KOPT-K1 (cell line): Measurements from ENCODE around the gene C1orf174.
"Not testable (repeated sequence)": the region's sequence is repeated elsewhere in the genome, so short reads cannot be mapped to it uniquely, and the experiment has no call there.

Experiments used
- H3K27ac ChIP-seq: fragments of 200-600 bp; sonication (generic); 2 replicates; pipeline ENCODE4 v1.5.1; 2016; ENCODE audit warnings: antibody characterized with exemption, mild to moderate bottlenecking, low read depth, low read length; ENCODE audit not compliant: poor library complexity, severe bottlenecking
- H3K36me3 ChIP-seq: fragments of 200-600 bp; sonication (generic); 2 replicates; pipeline ENCODE4 v1.5.1; 2017; ENCODE audit warnings: antibody characterized with exemption, mild to moderate bottlenecking, low read length, moderate library complexity; ENCODE audit not compliant: insufficient read depth
- H3K9me3 ChIP-seq: fragments of 200-600 bp; sonication (generic); 2 replicates; pipeline ENCODE4 v1.5.1; 2017; ENCODE audit warnings: antibody characterized with exemption, low read length, mild to moderate bottlenecking; ENCODE audit not compliant: insufficient read depth, poor library complexity, severe bottlenecking

The C1orf174 gene

DNA sequence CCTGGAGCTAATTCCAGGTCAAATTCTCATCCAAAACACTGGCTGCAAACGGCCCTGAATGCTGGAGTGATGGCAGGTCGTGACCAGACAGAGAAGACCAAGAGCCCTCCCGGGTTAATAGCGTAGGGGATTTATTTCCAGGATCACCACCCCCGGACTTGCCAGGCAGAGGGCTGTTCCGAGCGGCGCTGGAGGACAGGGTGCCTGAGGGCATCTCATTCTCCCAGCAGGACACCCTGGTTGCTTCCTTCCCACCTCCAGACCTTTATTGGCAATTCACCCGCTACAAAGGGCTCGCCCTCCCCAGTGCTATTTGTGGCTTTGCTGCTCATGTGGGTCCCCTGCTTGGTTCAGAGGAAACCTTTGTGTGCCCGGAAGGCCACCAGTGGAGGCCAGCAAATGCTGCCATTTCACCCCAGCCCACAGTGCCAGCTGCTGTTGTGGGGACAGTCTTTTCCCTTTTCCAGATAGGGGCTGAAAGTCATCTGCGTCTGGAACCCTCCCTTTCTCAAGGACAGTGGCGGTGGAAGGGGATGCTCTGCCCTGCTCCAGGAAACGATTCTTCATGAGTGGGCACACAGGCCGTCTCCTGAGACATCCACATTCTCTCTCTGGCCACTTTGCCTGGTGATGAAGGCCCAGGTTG, 19.0 kb upstream of the C1orf174 start:
- H3K9me3 ChIP-seq, result peaks cover 13% of the 10 kb centered on the region

DNA sequence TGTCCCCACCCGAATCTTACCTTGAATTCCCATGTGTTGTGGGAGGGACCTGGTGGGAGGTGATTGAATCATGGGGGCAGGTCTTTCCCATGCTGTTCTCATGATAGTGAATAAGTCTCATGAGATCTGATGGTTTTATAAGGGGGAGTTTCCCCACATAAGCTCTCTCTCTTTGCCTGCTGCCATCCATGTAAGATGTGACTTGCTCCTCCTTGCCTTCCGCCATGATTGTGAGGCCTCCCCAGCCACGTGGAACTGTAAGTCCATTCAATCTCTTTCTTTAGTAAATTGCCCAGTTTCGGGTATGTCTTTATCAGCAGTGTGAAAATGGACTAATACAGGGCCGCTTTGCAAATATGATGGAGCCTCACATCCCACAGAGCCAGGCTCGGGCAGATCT, 18.3 kb upstream of the C1orf174 start:
- H3K27ac ChIP-seq, result not testable (repeated sequence)
- H3K9me3 ChIP-seq, result peaks cover 13% of the 10 kb centered on the region

More for the DNA sequence above, 19.0 kb upstream of the C1orf174 start:
- Histone ChIP-seq H3K27ac (no peak overlapping the region), H3K36me3 (no peaks in the 10 kb centered on the region)

DNA sequence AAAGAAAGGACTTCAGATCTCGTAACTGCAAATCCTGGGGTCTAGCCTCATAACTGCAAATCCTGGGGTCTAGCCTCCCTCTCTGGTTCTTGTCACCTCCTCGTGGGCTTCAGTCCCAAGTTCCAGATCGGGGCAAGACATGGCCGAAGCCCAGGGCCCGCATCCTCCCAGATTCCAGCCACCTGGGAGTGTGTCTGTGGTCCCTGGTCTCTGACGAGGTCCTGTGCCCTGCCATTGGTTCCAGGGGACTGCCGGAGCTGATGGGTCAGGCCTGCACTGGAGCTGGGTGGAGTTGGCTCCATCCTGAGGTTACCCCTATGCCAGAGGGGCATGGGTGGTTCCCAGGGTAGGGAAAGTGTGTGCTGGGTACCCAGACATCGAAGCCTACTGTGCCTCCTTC, 17.7 kb upstream of the C1orf174 start:
- H3K27ac ChIP-seq, result no peak overlapping the region
- H3K9me3 ChIP-seq, result peaks cover 13% of the 10 kb centered on the region
- no peaks in the 10 kb centered on the region for H3K36me3 ChIP-seq

More for the DNA sequence above, 18.3 kb upstream of the C1orf174 start:
- not testable (repeated sequence) for H3K36me3 ChIP-seq

DNA sequence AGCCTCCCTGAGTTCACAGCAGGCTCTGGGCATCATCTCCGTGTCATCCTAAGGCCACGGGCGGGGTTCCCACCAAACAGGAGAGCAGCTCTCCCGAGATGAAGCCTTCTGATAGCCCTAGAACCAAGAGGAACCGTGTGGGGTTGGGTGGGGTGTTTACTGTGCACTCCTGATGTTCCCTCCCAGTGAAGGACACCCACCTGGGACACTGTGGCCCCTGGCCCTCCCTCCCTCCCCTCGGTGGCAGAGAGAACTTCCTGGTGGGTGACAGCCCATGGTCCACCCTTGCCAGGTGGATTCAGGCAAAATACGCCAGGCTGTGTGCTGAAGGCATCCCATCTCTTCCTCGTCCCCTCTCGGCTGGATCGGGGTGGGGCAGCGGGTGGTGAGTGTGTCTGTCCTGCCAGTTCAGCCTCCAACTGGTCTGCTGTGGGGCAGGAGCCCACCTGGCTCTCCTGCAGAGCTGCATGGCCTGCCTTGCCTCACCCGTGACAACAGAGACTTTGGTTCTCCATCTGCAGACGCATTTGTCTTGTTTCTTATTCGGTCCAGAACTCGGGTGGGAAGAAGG, 15.6 kb upstream of the C1orf174 start:
- Histone ChIP-seq H3K9me3 (peaks cover 13% of the 10 kb centered on the region), H3K27ac (no peak overlapping the region), H3K36me3 (no peaks in the 10 kb centered on the region)

DNA sequence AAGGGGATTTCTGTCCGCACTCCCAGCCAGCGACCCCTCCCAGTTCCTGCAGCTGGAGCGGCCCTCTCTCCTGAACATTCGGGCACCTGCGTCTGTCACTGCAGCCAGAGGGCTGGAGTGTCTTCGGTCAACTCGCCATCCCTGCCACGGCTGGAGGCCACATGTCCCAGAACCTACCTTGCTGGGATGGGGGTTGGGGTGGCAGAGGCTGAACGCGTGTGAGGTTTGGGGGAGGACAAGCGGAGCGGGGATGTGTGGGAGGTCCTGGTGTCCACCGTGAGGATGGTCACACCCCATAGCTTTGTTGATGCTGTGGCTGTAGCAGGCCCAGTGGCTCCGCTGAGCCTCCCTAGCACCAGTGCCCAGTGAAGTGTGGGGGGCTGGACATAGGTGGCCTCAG, 14.8 kb upstream of the C1orf174 start:
- Histone ChIP-seq H3K36me3 (no peaks in the 10 kb centered on the region), H3K9me3 (peaks cover 13% of the 10 kb centered on the region)

DNA sequence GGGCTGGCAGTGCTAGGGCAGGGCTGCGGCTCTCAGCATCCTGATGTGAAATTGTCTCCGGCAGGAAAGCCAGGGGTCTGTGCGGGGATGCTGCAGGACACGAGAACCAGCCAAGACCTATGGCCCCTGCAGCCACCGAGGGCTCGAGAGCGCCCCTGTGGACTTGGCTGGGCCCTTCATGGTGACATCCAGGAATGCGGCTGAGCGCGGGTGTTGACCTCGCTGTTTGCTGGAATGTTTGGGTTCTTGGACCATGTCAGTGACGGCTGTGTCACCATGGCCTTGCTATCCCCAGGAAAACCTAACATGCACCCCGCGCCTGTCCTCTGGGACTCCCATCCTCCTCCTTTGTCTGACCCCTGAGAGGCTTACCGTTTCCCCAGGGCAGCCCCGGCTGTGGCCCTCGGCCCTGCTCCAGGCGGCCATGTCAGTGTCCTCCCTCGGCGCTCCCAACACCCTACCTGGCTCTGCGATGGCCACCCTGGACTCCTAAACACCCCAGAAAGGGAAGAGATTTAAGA, 14.3 kb upstream of the C1orf174 start:
- Histone ChIP-seq H3K36me3 (no peaks in the 10 kb centered on the region), H3K9me3 (peaks cover 13% of the 10 kb centered on the region), H3K27ac (no peak overlapping the region)

More for the DNA sequence above, 14.8 kb upstream of the C1orf174 start:
- no peak overlapping the region for H3K27ac ChIP-seq

DNA sequence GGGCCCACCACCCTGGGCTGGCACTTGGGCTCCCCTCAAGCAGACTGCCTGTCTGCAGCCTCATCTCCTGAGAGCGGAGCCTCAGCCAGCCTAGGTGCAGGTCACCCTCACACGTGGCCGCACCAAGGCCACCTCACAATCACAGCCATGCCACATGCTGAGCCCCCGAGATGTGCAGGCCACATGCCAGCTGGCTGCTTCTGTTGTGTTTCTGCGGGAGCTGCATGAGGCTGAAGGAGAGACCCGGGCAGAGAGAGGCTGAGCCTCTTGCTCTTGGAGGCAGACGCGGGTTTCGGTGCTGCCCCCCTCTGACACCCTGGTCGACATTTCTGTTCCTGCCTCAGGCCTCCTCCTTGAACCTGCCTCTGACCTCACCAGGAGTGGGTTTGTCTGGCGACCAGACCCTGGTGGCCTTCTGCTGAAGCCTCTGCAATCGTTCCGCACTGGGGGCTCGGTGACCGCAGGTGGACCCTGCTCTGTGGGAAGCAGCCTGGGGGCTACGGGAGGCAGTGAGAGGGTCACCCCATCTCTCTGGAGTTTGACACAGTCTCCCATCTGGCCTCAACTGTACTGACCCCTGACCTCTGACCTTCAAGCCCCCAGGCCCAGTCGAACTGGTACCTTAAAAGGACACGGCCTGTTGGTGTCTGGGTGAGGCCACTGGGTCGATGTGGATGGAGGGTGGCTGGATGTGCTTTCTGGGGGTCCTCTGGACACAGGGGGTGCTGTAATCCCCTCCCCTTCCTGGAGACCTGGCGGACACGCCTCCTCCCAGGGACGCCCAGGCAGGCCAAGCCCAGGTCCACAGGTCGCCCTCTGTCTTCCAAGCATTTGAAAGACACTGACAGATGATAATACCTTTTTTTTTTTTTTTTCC, 13.0 kb upstream of the C1orf174 start:
- peaks cover 6% of the 10 kb centered on the region for H3K9me3 ChIP-seq
- H3K27ac ChIP-seq, result no peak overlapping the region
- no peaks in the 10 kb centered on the region for H3K36me3 ChIP-seq

DNA sequence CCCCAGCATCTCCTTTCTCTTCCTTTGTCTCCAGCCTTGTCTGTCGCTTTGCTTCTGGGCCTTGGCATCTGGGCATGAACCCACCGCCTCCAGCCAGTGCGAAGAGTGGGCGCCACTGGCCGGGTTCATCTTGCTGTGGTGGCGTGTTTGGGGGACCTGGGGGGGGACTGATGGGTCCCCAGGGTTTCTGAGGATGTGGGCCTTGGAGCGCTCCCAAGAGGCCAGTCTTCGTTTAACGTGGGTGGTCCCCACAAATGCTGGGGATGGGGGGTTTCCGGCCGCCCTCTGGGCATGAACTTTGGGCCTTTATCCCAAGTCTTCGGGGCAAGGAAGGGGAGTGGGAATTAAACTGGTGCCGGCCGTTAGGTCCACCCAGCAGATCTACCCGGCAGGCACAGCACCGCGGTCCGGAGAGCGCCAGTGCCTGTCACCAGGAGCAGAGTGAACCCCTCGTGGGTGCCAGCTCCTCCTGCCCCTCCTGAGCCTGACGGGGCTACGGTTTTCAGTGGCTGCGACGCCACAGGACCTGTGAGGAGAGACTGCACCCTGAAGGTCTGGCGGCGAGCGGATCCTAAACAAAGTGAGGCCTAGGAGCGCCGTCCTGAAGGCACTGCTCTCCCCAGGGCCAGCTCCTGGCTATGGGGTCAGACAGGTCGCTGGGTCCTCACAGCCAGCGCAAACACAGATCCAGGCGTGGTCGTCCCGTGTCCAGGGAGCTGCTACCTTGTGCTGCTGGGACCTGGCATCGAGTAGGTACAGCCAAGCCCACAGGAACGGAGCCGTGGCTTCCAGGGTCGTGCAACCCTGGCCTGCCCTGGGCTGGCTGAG, 12.1 kb upstream of the C1orf174 start:
- Histone ChIP-seq H3K9me3 (no peaks in the 10 kb centered on the region), H3K36me3 (no peaks in the 10 kb centered on the region), H3K27ac (no peak overlapping the region)

DNA sequence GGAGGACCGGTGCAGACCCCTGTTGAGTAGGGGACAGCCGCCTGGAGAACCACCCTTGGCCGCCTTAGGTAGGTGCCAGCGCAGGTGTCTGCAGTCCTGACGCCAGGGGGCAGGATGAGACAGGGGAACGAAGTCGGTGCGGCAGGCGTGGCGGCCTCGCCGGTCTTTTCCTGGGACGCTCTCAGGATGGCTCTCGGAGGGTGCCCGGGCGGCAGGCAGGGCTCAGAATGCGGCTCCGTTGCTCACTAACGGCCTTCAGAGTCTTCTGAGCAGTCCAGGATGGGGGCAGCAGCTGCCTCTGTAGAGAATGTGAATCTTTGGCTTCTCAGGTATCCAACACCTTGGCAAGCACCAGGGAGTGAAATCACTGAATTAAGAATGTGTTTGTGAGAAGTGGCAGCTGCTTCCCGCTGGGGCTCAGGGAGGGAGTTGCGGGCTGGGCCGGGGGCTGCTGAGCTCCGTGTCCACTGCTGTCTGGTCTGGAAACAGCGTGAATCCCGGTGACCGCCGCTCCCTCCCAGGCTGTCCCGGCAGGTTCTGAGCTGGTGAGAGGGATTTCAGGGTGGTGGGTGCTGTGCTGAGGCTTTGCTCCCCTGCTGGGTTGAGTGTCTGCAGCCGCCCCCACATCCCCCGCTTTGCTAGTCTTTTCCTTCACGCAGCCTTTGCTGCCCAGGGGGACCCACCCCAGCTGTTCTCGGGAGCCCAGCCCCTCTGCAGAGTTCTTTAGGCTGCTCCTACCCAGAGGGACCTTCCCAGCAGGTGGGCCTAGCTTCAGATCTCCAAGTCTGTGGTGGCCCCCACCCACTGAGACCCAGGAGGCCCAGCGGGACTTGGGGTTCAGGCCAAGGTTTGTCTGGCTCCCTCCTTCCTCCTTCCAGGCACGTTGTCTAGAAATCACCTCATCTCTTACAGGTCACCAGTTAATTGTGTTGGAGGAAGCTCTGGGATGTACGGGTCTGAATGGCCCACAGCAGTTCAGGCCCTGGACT, 11.1 kb upstream of the C1orf174 start:
- Histone ChIP-seq H3K27ac (no peak overlapping the region), H3K36me3 (no peaks in the 10 kb centered on the region), H3K9me3 (no peaks in the 10 kb centered on the region)

DNA sequence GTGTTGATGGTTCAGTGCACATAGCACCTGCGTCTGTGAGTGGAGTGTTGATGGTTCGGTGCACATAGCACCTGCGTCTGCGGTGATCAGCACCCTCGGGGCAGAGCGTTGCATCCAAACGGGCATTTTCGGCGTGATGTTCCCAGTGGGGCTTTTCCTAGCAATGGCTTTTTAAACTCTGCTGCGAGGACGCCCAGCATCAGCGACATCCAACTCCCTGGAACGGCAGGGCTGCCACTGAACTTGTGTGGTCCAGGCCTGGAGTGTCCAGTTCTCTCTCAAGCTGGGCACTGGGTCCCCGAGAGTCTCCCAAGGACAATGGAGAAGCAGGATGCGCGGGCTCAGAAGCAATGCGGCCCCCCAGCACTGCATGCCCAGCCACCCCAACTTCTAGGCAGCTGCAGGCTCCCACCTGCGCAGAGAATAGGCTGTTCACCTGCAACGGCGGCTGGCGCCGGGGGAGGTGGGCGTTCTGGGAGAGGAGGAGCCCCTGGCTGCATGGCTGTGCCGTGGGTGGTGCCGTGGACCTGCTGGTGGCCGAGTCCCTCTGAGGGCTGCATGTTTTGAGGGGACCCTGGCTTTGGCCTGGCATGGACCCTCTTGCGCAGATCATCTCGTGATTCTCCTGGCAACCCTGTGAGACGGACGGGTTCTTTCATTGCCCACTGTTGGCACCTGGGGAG, 10.1 kb upstream of the C1orf174 start:
- no peaks in the 10 kb centered on the region for H3K9me3 ChIP-seq
- H3K27ac ChIP-seq, result no peak overlapping the region
- H3K36me3 ChIP-seq, result no peaks in the 10 kb centered on the region

DNA sequence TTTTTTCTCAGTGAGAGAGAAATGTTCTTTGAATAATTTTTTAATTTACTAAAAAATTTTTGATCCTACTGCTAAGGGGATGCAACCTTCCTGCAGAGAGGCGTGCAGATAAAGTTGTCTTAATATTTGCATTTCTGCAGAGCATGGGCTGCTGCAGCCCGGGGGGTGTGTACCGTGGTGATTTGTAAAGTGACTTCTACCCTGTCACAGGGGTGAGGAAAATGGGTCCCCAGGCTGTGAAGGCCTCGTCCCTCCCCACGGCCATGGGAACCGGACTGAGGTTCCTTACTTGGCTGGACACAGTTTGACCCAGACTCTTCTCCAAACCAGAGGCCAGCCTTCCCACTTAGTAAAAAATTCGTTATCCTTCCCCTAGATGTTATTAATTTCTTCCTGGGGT, 9.5 kb upstream of the C1orf174 start:
- Histone ChIP-seq H3K36me3 (no peaks in the 10 kb centered on the region), H3K9me3 (no peaks in the 10 kb centered on the region), H3K27ac (no peak overlapping the region)

DNA sequence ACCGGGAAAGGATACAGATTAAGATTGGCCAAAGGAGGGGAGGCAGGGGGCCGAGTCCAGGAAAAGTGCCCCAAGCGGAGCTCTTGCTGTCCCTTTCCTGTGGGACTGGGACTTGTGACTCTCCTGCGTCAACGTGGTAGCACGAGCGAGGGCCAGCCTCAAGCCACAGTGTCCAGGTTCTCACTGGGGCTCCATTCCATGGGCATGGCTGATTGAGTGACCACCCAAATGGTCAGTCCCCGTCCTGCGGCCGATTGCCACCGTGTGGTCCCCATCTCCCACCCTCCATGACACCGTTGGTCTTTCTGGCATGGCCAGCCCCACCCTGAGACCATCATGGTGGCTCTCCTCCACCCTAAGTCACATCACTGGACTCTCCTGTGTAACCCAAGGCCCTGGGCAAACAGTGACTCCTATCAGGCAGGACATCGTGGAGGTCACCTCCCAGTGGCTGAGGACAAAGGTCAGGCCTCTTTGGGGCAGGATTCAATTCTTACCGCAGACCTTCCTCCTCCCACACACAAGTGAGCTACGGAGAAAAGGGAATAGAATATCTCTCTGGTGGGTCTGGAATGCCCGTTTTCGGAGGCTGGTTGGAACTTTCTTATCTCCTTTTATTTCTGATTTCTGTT, 8.9 kb upstream of the C1orf174 start:
- no peaks in the 10 kb centered on the region for H3K9me3 ChIP-seq
- H3K27ac ChIP-seq, result no peak overlapping the region
- no peaks in the 10 kb centered on the region for H3K36me3 ChIP-seq

DNA sequence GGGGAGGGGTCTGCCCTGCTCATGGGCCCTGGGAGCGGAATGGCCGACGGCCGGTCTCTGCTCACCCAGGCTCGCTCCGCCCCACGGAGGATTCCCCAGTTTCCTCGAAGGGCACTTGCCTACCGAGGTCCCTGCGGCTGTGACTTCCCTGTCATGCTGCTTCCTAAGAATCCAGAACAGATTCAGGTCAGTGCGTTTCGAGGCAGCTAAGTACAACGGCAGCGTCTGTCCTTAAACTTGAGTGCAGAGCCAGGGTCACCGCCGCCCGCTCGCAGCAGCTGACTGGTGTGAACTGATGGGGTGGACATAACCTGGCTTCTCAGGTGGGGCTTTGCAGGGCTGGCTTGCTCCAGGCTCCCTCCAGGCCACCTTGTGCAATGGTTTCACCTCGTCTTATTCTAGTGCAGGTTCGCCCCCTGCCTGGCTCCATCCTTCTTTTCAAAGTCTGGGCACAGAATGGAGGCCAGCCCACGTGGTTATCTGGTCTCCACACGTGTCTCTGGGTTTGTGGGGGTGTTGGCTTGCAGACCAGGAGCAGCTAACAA, 7.6 kb upstream of the C1orf174 start:
- Histone ChIP-seq H3K27ac (no peak overlapping the region), H3K9me3 (no peaks in the 10 kb centered on the region), H3K36me3 (no peaks in the 10 kb centered on the region)
